Measurements from ENCODE around the gene FADS3.

Gene FADS3

DNA sequence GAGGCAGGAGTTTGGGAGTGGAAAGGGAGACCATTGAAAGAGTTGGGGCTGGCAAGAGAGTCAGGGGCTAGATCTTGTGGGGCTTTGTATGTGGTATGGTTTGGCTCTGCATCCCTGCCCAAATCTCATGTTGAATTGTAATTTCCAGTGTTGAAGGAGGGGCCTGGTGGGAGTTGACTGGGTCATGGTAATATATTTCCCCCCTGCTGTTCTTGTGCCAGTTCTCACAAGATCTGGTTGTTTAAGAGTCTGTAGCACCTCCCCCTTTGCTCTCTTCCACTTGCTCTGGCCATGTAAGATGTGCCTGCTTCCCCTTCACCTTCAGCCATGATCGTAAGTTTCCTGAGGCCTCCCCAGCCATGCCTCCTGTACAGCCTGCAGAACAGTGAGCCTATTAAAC, 36.2 kb upstream of the FADS3 start:
- no peak overlapping the region for H3K4me3 ChIP-seq (ENCODE audit: low read depth, low read length)
- ChIA-PET CTCF (interaction anchor here (1.1 to 13.2 kb wide), 3 partner anchors 12 to 28 kb away, joined by 3 to 169 read pairs (median 55); no protein-coding TSS in a partner anchor), POLR2A (no interaction called here)
- TF ChIP-seq, protein P1, sequence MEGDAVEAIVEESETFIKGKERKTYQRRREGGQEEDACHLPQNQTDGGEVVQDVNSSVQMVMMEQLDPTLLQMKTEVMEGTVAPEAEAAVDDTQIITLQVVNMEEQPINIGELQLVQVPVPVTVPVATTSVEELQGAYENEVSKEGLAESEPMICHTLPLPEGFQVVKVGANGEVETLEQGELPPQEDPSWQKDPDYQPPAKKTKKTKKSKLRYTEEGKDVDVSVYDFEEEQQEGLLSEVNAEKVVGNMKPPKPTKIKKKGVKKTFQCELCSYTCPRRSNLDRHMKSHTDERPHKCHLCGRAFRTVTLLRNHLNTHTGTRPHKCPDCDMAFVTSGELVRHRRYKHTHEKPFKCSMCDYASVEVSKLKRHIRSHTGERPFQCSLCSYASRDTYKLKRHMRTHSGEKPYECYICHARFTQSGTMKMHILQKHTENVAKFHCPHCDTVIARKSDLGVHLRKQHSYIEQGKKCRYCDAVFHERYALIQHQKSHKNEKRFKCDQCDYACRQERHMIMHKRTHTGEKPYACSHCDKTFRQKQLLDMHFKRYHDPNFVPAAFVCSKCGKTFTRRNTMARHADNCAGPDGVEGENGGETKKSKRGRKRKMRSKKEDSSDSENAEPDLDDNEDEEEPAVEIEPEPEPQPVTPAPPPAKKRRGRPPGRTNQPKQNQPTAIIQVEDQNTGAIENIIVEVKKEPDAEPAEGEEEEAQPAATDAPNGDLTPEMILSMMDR (IDR thresholded peaks at IDR 0.05; ENCODE audit: insufficient read depth, low read length, missing control alignments), result no peak
- no peak for DNase-seq (ENCODE audit: low read depth, low spot score)

DNA sequence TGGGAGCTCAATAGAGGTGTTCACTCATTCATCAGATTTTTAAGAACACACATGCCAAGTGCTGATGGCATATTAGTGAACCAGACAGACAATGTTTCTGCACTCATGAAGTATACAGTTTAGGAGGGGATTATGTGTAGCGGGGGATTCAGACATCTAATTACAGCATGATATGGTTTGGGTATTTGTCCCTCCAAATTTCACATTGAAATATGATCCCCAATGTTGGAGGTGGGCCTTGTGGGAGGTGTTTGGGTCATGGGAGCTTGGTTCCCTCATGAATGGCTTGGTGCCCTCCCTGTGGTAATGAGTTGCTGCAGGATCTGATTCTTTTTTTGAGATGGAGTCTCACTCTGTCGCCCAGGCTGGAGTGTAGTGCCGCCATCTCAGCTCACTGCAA, 34.9 kb upstream of the FADS3 start:
- DNase-seq (ENCODE audit: low read depth, low spot score), result no peak
- TF ChIP-seq, protein P1 (IDR thresholded peaks at IDR 0.05; ENCODE audit: insufficient read depth, low read length, missing control alignments), result no peak
- POLR2A ChIA-PET, result no interaction called here
- CTCF ChIA-PET, result interaction anchor here (1.0 to 13.2 kb wide), 3 partner anchors 21 to 156 kb away, joined by 3 to 169 read pairs (median 55); no protein-coding TSS in a partner anchor
- no peak overlapping the region for H3K4me3 ChIP-seq (ENCODE audit: low read depth, low read length)

DNA sequence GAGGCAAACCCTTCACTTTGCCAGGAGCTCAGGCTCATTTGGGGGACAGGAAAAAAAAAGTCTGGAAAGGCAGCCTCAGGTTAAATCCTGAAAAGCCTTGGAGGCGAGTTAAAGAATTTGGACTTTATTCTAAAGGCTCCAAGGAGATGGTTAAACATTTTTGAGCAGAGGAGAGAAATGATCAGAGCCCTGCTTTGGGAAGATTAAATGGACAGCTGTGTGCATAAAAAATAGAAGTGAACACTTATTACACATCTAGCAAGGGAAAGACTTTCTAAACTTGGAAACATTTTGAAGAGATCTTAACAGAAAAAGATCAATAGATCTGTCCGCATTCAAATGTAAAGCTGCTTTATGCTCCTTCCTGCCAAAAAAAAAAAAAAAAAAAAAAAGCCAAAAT, 34.4 kb upstream of the FADS3 start:
- no peak overlapping the region for H3K4me3 ChIP-seq (ENCODE audit: low read depth, low read length)
- ChIA-PET CTCF (interaction anchor here (0.9 to 13.2 kb wide), 5 partner anchors 9 to 157 kb away, joined by 3 to 169 read pairs (median 3); no protein-coding TSS in a partner anchor), POLR2A (no interaction called here)
- DNase-seq (ENCODE audit: low read depth, low spot score), result no peak
- TF ChIP-seq, protein P1 (IDR thresholded peaks at IDR 0.05; ENCODE audit: insufficient read depth, low read length, missing control alignments), result no peak

DNA sequence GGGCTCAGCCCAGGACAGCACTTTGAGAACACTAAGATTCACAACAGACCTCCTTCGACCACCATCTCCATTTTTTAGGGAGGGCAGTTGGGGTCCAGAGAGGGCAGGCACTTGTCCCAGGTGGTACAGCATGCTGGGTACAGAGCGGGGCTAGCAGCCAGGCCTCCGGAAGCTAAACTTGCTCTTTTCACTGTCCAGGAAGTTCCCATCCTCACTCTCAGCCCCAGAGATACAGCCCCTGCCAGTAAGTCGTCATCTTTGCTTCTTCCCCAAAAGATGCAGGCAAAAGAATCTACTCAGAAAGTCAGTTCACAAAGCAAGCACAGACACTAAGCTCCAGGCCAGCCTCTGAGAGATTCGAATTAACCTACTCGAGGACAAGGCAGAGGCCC, 32.7 kb upstream of the FADS3 start:
- ChIA-PET CTCF (interaction anchor here (1.0 to 13.2 kb wide), 11 partner anchors 10 to 158 kb away, joined by 3 to 169 read pairs (median 4); no protein-coding TSS in a partner anchor), POLR2A (interaction anchor here (0.7 kb wide), 1 partner anchor 33 kb away, joined by 4 read pairs; no protein-coding TSS in a partner anchor)
- no peak overlapping the region for H3K4me3 ChIP-seq (ENCODE audit: low read depth, low read length)
- DNase-seq (ENCODE audit: low read depth, low spot score), result no peak
- TF ChIP-seq, protein P1 (IDR thresholded peaks at IDR 0.05; ENCODE audit: insufficient read depth, low read length, missing control alignments), result no peak

DNA sequence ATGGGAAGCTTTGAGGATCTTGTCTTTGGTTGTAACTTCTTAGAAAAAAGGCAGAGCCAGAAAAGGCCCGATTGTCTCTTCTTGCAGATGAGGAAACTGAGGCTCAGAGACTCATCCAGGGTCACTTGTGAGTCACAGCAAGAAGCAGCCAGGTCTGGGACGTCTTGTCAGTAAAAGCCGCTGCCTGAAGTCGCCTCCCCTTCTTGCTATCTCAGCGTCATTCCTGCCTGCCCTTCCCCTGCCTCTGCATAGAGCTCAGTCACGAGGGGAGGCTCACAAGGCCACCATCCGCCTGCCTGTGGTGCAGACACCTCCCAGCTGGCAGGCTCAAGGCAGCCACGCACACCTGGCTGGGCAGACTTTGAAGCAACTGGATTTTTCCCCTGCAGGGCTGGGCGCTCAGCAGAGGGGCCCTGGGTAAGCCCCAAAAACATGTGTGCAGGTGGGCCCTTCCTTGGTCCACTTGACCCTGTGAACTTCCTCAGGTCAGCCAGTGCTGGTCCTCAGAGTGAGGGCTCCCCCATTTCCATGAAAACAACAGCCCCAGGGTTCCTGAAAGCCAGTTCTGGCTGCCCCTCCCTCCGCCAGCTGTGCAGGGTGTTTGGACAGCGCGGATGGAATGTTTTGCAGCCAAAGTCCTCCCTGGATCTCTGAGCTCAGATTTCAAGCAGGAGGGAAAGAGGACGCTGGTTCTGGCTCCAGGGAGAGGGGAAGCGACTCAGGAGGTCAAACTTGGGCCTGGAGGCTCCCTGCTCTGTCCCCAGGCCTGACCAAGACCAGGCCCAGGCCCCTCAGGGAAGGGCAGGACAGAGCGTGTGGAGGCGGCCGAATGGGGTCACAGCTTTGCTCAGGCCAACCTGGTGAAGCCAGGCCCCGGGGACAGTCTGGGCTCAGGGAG, 32.1 kb upstream of the FADS3 start:
- no peak for DNase-seq (ENCODE audit: low read depth, low spot score)
- no peak overlapping the region for H3K4me3 ChIP-seq (ENCODE audit: low read depth, low read length)
- TF ChIP-seq, protein P1 (IDR thresholded peaks at IDR 0.05; ENCODE audit: insufficient read depth, low read length, missing control alignments), result no peak
- ChIA-PET POLR2A (interaction anchor here (0.7 kb wide), 1 partner anchor 33 kb away, joined by 4 read pairs; no protein-coding TSS in a partner anchor), CTCF (interaction anchor here (0.8 to 13.2 kb wide), 11 partner anchors 13 to 455 kb away, joined by 3 to 169 read pairs (median 4); no protein-coding TSS in a partner anchor)

DNA sequence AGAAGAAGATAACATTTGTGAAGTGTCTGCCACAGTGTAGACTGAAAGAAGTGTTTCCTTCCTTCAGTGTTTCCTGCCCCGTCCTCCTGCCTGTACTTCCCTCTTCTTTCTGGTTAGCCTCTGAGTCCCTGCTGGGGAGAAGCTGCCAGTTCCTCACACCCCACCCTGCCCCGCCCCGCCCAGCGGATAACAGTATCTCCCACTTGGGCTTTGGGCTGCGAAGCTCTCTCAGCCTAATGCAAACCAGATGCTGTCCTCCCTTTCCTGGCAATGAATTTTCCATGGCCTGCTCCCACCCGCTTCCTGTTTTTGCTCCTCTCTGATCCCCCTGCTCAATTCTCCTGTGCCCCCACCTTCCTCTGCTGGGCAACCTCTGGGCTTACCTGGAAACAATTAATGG, 31.2 kb upstream of the FADS3 start:
- no peak for DNase-seq (ENCODE audit: low read depth, low spot score)
- ChIA-PET CTCF (interaction anchor here (0.8 to 13.2 kb wide), 6 partner anchors 14 to 456 kb away, joined by 3 to 169 read pairs (median 8); no protein-coding TSS in a partner anchor), POLR2A (interaction anchor here (1.0 kb wide), 1 partner anchor 25 kb away, joined by 3 read pairs; no protein-coding TSS in a partner anchor)
- TF ChIP-seq, protein P1 (IDR thresholded peaks at IDR 0.05; ENCODE audit: insufficient read depth, low read length, missing control alignments), result no peak
- no peak overlapping the region for H3K4me3 ChIP-seq (ENCODE audit: low read depth, low read length)
